Effector memory CD8-positive, alpha-beta T cell (primary cell): ENCODE data around the gene TMPRSS5.
"Not testable (repeated sequence)": the region's sequence is repeated elsewhere in the genome, so short reads cannot be mapped to it uniquely, and the experiment has no call there.

Experiments used
- ATAC-seq: fragments of 150-1000 bp; cut with Tn5 transposase; replicated peaks from 2 replicates; pipeline ENCODE4 v1.10.0; 2021; ENCODE audit warnings: mild to moderate bottlenecking, moderate library complexity
- DNase-seq, 3 experiments: peaks; one replicate each; pipeline ENCODE4 v3.0.0; 2021
- H3K27ac Mint-ChIP-seq, 2 donors: one replicate each; pipeline ENCODE4 v1.8.0; 2022; ENCODE audit warnings: mild to moderate bottlenecking in 2 of 2, mixed read lengths in 2 of 2, moderate library complexity in 2 of 2
- H3K27me3 Mint-ChIP-seq, 2 donors: one replicate each; pipeline ENCODE4 v1.8.0; 2022; ENCODE audit warnings: mixed read lengths in 2 of 2
- H3K36me3 Mint-ChIP-seq: one replicate; pipeline ENCODE4 v1.8.0; 2022; ENCODE audit warnings: mild to moderate bottlenecking, moderate library complexity, mixed read lengths; ENCODE audit not compliant: insufficient read depth
- H3K4me1 Mint-ChIP-seq, 2 donors: one replicate each; pipeline ENCODE4 v1.8.0; 2022; ENCODE audit warnings: low read depth in 2 of 2, mixed read lengths in 2 of 2
- H3K4me3 Mint-ChIP-seq, 2 donors: one replicate each; pipeline ENCODE4 v1.8.0; 2022; ENCODE audit warnings: mild to moderate bottlenecking in 2 of 2, mixed read lengths in 2 of 2, moderate library complexity in 2 of 2
- H3K9me3 Mint-ChIP-seq, 2 donors: one replicate each; pipeline ENCODE4 v1.8.0; 2022; ENCODE audit warnings: mixed read lengths in 2 of 2

Gene TMPRSS5

GRCh38 chr11:113671914-113672313 lies 34.2 kb downstream of the TMPRSS5 start:
- not testable (repeated sequence) for H3K9me3 Mint-ChIP-seq, H3K36me3 Mint-ChIP-seq, H3K27ac Mint-ChIP-seq, ATAC-seq, H3K27me3 Mint-ChIP-seq, DNase-seq, H3K4me1 Mint-ChIP-seq, H3K4me3 Mint-ChIP-seq

- Mint-ChIP-seq H3K27me3 (peaks cover 0 to 7% of the 10 kb centered on the region in 2 donors), H3K9me3 (peaks cover 0 to 12% of the 10 kb centered on the region in 2 donors), H3K4me3 (no peak overlapping the region), H3K27ac (no peak overlapping the region), H3K36me3 (no peaks in the 10 kb centered on the region), H3K4me1 (no peaks in the 10 kb centered on the region)
- ATAC-seq (no peak), DNase-seq (no peak)
Observed at GRCh38 chr11:113670831-113671215, 35.3 kb downstream of the TMPRSS5 start.

GRCh38 chr11:113670149-113670830 lies 35.8 kb downstream of the TMPRSS5 start:
- H3K36me3 Mint-ChIP-seq: no peaks in the 10 kb centered on the region
- H3K27ac Mint-ChIP-seq: no peak overlapping the region
- H3K27me3 Mint-ChIP-seq: peaks cover 3 to 7% of the 10 kb centered on the region in 2 donors
- DNase-seq (no peak), ATAC-seq (no peak)
- no peaks in the 10 kb centered on the region for H3K4me1 Mint-ChIP-seq
- no peak overlapping the region for H3K4me3 Mint-ChIP-seq
- peaks cover 0 to 12% of the 10 kb centered on the region in 2 donors for H3K9me3 Mint-ChIP-seq

GRCh38 chr11:113668255-113668654 lies 37.9 kb downstream of the TMPRSS5 start:
- peaks cover 0 to 12% of the 10 kb centered on the region in 2 donors for H3K9me3 Mint-ChIP-seq
- no peaks in the 10 kb centered on the region for H3K36me3 Mint-ChIP-seq
- H3K27me3 Mint-ChIP-seq: peaks cover 10 to 14% of the 10 kb centered on the region in 2 donors
- DNase-seq (no peak), ATAC-seq (no peak)
- H3K4me3 Mint-ChIP-seq: no peak overlapping the region
- H3K4me1 Mint-ChIP-seq: no peaks in the 10 kb centered on the region
- no peak overlapping the region for H3K27ac Mint-ChIP-seq

GRCh38 chr11:113667801-113668200 lies 38.3 kb downstream of the TMPRSS5 start:
- Mint-ChIP-seq H3K4me1 (no peaks in the 10 kb centered on the region), H3K27me3 (peaks cover 10 to 14% of the 10 kb centered on the region in 2 donors), H3K36me3 (no peaks in the 10 kb centered on the region), H3K4me3 (no peak overlapping the region), H3K27ac (no peak overlapping the region), H3K9me3 (peaks cover 0 to 12% of the 10 kb centered on the region in 2 donors)
- DNase-seq (no peak), ATAC-seq (no peak)

- peaks cover 0 to 12% of the 10 kb centered on the region in 2 donors for H3K9me3 Mint-ChIP-seq
- no peak overlapping the region for H3K27ac Mint-ChIP-seq
Observed at GRCh38 chr11:113666584-113666983, 39.5 kb downstream of the TMPRSS5 start.

GRCh38 chr11:113664981-113665710 lies 41.0 kb downstream of the TMPRSS5 start:
- no peak overlapping the region for H3K27ac Mint-ChIP-seq
- no peaks in the 10 kb centered on the region for H3K4me1 Mint-ChIP-seq
- no peak for DNase-seq
- H3K27me3 Mint-ChIP-seq: peaks cover 10 to 14% of the 10 kb centered on the region in 2 donors
- H3K9me3 Mint-ChIP-seq: peaks cover 0 to 12% of the 10 kb centered on the region in 2 donors
- H3K4me3 Mint-ChIP-seq: no peak overlapping the region
- H3K36me3 Mint-ChIP-seq: no peaks in the 10 kb centered on the region
- no peak for ATAC-seq

More at GRCh38 chr11:113666584-113666983, 39.5 kb downstream of the TMPRSS5 start:
- no peak for DNase-seq
- H3K4me1 Mint-ChIP-seq: no peaks in the 10 kb centered on the region
- no peak overlapping the region for H3K4me3 Mint-ChIP-seq
- H3K27me3 Mint-ChIP-seq: peaks cover 10 to 14% of the 10 kb centered on the region in 2 donors
- H3K36me3 Mint-ChIP-seq: no peaks in the 10 kb centered on the region
- no peak for ATAC-seq

- Mint-ChIP-seq H3K27ac (no peak overlapping the region), H3K4me3 (no peak overlapping the region), H3K36me3 (no peaks in the 10 kb centered on the region), H3K4me1 (no peaks in the 10 kb centered on the region), H3K9me3 (peaks cover 0 to 12% of the 10 kb centered on the region in 2 donors), H3K27me3 (peaks cover 10 to 14% of the 10 kb centered on the region in 2 donors)
- DNase-seq (no peak), ATAC-seq (no peak)
Observed at GRCh38 chr11:113664069-113664980, 41.8 kb downstream of the TMPRSS5 start.

- DNase-seq (no peak), ATAC-seq (no peak)
- no peak overlapping the region for H3K27ac Mint-ChIP-seq
- H3K4me1 Mint-ChIP-seq: no peaks in the 10 kb centered on the region
- H3K4me3 Mint-ChIP-seq: no peak overlapping the region
- peaks cover 0 to 12% of the 10 kb centered on the region in 2 donors for H3K9me3 Mint-ChIP-seq
- peaks cover 8 to 10% of the 10 kb centered on the region in 2 donors for H3K27me3 Mint-ChIP-seq
- H3K36me3 Mint-ChIP-seq: no peaks in the 10 kb centered on the region
Observed at GRCh38 chr11:113663567-113663966, 42.5 kb downstream of the TMPRSS5 start.

GRCh38 chr11:113655771-113656170 lies 50.3 kb downstream of the TMPRSS5 start:
- Mint-ChIP-seq H3K27ac (no peak overlapping the region), H3K4me3 (no peak overlapping the region), H3K36me3 (peaks cover 3% of the 10 kb centered on the region), H3K27me3 (peaks cover 30 to 32% of the 10 kb centered on the region in 2 donors), H3K4me1 (no peaks in the 10 kb centered on the region), H3K9me3 (peaks cover 0 to 3% of the 10 kb centered on the region in 2 donors)
- ATAC-seq: no peak
- no peak for DNase-seq

GRCh38 chr11:113651023-113651422 lies 55.1 kb downstream of the TMPRSS5 start:
- DNase-seq: no peak
- Mint-ChIP-seq H3K4me3 (no peak overlapping the region), H3K4me1 (peaks cover 0 to 2% of the 10 kb centered on the region in 2 donors), H3K27ac (no peak overlapping the region), H3K36me3 (peaks cover 3% of the 10 kb centered on the region), H3K27me3 (peaks cover 33 to 47% of the 10 kb centered on the region in 2 donors), H3K9me3 (peaks cover 0 to 3% of the 10 kb centered on the region in 2 donors)
- no peak for ATAC-seq

- H3K4me1 Mint-ChIP-seq: peaks cover 0 to 2% of the 10 kb centered on the region in 2 donors
- no peak overlapping the region for H3K4me3 Mint-ChIP-seq
- H3K36me3 Mint-ChIP-seq: peaks cover 3% of the 10 kb centered on the region
- no peak for ATAC-seq
- no peak for DNase-seq
- peaks cover 0 to 3% of the 10 kb centered on the region in 2 donors for H3K9me3 Mint-ChIP-seq
- no peak overlapping the region for H3K27ac Mint-ChIP-seq
- H3K27me3 Mint-ChIP-seq: peaks cover 37 to 47% of the 10 kb centered on the region in 2 donors
Observed at GRCh38 chr11:113649311-113649710, 56.8 kb downstream of the TMPRSS5 start.

GRCh38 chr11:113647856-113648255 lies 58.3 kb downstream of the TMPRSS5 start:
- no peak overlapping the region for H3K27ac Mint-ChIP-seq
- DNase-seq: no peak
- peaks cover 27 to 41% of the 10 kb centered on the region in 2 donors for H3K27me3 Mint-ChIP-seq
- peaks cover 3% of the 10 kb centered on the region for H3K36me3 Mint-ChIP-seq
- H3K9me3 Mint-ChIP-seq: no peaks in the 10 kb centered on the region
- no peak for ATAC-seq
- peaks cover 0 to 2% of the 10 kb centered on the region in 2 donors for H3K4me1 Mint-ChIP-seq
- no peak overlapping the region for H3K4me3 Mint-ChIP-seq
